Endothelial cell (in vitro differentiated cells): ENCODE measurements around the gene NRG2. TPM values are rescaled to one million over a fixed set of nuclear protein-coding genes. Genes with fewer than 3 reads are reported as not detected.

Experiments
- DNase-seq: peaks from one replicate; pipeline ENCODE4 v3.0.0; 2021; ENCODE audit warnings: low spot score
- H3K27ac Mint-ChIP-seq: one replicate; pipeline ENCODE4 v1.8.0; 2021; ENCODE audit warnings: mixed read lengths, inconsistent platforms; ENCODE audit not compliant: unreplicated experiment
- H3K27me3 Mint-ChIP-seq: one replicate; pipeline ENCODE4 v1.8.0; 2021; ENCODE audit warnings: mild to moderate bottlenecking, moderate library complexity, mixed read lengths, inconsistent platforms; ENCODE audit not compliant: unreplicated experiment
- H3K36me3 Mint-ChIP-seq: one replicate; pipeline ENCODE4 v1.8.0; 2021; ENCODE audit warnings: mild to moderate bottlenecking, low read depth, mixed read lengths, inconsistent platforms; ENCODE audit not compliant: unreplicated experiment
- H3K4me1 Mint-ChIP-seq: one replicate; pipeline ENCODE4 v1.8.0; 2021; ENCODE audit warnings: mild to moderate bottlenecking, mixed read lengths, inconsistent platforms; ENCODE audit not compliant: unreplicated experiment
- H3K4me3 Mint-ChIP-seq: one replicate; pipeline ENCODE4 v1.8.0; 2021; ENCODE audit warnings: mild to moderate bottlenecking, mixed read lengths, inconsistent platforms; ENCODE audit not compliant: unreplicated experiment
- H3K9me3 Mint-ChIP-seq: one replicate; pipeline ENCODE4 v1.8.0; 2021; ENCODE audit warnings: mixed read lengths, inconsistent platforms; ENCODE audit not compliant: unreplicated experiment
- CTCF ChIP-seq: fragments of 200-600 bp; sonication (generic); IDR thresholded peaks from one replicate; pipeline ENCODE4 v1.5.0; 2021; ENCODE audit warnings: antibody characterized with exemption; ENCODE audit not compliant: unreplicated experiment
- total RNA-seq: library from RNA; stranded (reverse); fragmentation: NEBNext Ultra II Directional; extraction: Animal tissue kit (Norgen Biotek cat#: 25700); gene quantifications from one replicate; pipeline ENCODE4 v1.2.1, GENCODE V29; 2021; ENCODE audit not compliant: unreplicated experiment

The NRG2 gene
- total RNA-seq, 1 donor from 2014 or later = not detected

DNA sequence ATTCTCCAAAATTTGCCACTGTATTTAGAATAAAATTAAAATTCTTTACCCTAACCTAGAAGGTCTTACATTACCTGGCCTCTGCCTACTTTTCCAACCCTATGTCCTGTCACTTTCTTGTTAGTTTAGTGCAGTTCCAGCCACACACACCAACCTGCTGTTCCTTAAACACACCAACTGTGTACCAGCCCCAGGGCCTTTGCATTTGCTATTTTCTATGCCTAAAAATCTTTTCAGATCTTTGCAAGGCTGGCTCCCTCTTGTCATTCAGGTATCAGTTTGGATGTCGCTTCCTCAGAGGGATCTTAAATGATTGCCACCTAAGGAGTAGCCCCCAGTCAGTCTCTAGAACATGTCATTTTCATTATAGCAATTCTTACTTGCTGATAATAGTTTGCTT is 17.7 kb upstream of the NRG2 start:
- no peaks in the 10 kb centered on the region for H3K9me3 Mint-ChIP-seq

GRCh38 chr5:140058212-140058932 is 15.3 kb upstream of the NRG2 start:
- Mint-ChIP-seq H3K4me1 (no peaks in the 10 kb centered on the region), H3K4me3 (no peak overlapping the region), H3K27me3 (no peaks in the 10 kb centered on the region), H3K9me3 (no peaks in the 10 kb centered on the region), H3K27ac (no peak overlapping the region), H3K36me3 (no peaks in the 10 kb centered on the region)
- no peak for DNase-seq
- TF ChIP-seq CTCF = no peak

More for the DNA sequence above, 17.7 kb upstream of the NRG2 start:
- no peak overlapping the region for H3K27ac Mint-ChIP-seq
- no peaks in the 10 kb centered on the region for H3K36me3 Mint-ChIP-seq
- no peaks in the 10 kb centered on the region for H3K27me3 Mint-ChIP-seq
- no peak for TF ChIP-seq CTCF
- no peak for DNase-seq
- H3K4me3 Mint-ChIP-seq = no peak overlapping the region
- H3K4me1 Mint-ChIP-seq = no peaks in the 10 kb centered on the region

DNA sequence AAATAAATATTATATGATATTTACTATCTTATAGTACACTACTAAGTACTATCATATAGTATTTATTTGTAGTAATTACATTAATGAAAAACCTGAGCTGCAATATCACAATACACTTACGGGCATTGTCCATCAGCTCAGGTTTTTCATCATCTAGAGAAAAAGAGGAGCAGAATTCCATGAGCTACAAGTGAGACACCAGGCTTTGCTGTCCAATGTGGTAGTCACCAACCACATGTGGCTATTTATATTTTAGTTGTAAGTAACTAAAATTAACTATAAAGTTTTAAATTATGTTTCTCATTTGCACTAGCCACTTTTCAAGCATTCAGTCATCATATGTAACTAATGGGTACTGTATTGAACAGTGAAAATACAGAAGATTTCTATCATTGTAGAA is 13.8 kb upstream of the NRG2 start:
- Mint-ChIP-seq H3K9me3 (no peaks in the 10 kb centered on the region), H3K27me3 (no peaks in the 10 kb centered on the region)
- DNase-seq = no peak

DNA sequence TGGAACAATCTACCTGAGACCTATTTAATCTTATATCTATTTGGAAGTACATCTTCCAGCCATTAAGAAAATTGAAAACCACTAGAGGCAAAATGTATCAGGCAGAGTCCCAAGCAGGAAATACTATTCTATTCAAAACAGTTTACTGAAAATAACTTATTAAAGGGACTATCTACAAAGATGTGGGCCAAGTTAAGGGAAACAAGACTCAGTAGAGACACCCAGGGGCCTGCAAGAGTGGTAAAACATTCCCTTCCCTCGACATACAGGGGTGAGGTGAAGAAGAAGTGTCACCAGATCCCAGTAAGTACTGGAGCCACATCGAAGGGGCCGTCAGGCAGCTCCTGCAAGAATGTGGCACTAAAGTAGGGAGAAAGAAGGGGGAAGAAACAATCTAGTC is 12.1 kb upstream of the NRG2 start:
- TF ChIP-seq CTCF = no peak
- no peak overlapping the region for H3K4me3 Mint-ChIP-seq
- no peaks in the 10 kb centered on the region for H3K36me3 Mint-ChIP-seq
- H3K4me1 Mint-ChIP-seq = peaks cover 4% of the 10 kb centered on the region
- no peak overlapping the region for H3K27ac Mint-ChIP-seq
- DNase-seq = no peak
- no peaks in the 10 kb centered on the region for H3K9me3 Mint-ChIP-seq
- no peaks in the 10 kb centered on the region for H3K27me3 Mint-ChIP-seq

More for the DNA sequence above, 13.8 kb upstream of the NRG2 start:
- Mint-ChIP-seq H3K4me1 (no peaks in the 10 kb centered on the region), H3K27ac (no peak overlapping the region), H3K4me3 (no peak overlapping the region), H3K36me3 (no peaks in the 10 kb centered on the region)
- no peak for TF ChIP-seq CTCF

- Mint-ChIP-seq H3K27ac (no peak overlapping the region), H3K4me3 (no peak overlapping the region), H3K27me3 (no peaks in the 10 kb centered on the region), H3K4me1 (peaks cover 7% of the 10 kb centered on the region), H3K9me3 (no peaks in the 10 kb centered on the region), H3K36me3 (no peaks in the 10 kb centered on the region)
- no peak for DNase-seq
- no peak for TF ChIP-seq CTCF
Measured at GRCh38 chr5:140054086-140054689, 11.1 kb upstream of the NRG2 start.
